HEK293T (cell line): ENCODE results near the gene PHC2.

Source experiments
- CTCF ChIA-PET: fragments of 350-600 bp; formaldehyde crosslinking; extraction: SDS; loops from one replicate; lab custom pipeline; 2021; ENCODE audit warnings: antibody characterized with exemption, inconsistent platforms; lab: Yijun Ruan, JAX
- POLR2A ChIA-PET: fragments of 350-600 bp; formaldehyde crosslinking; extraction: SDS; loops from one replicate; lab custom pipeline; 2020; ENCODE audit warnings: antibody characterized with exemption, inconsistent platforms; lab: Yijun Ruan, JAX
- DNase-seq: peaks from one replicate; pipeline ENCODE4 v3.0.0; 2012; ENCODE audit warnings: mixed read lengths; ENCODE audit errors: extremely low spot score
- ARNT ChIP-seq: fragments of 450-650 bp; IDR thresholded peaks from 2 replicates; pipeline ENCODE4 v1.6.1; 2017; ENCODE audit warnings: mild to moderate bottlenecking
- BHLHE40 ChIP-seq: fragments of 450-650 bp; IDR thresholded peaks from 2 replicates; pipeline ENCODE4 v1.6.1; 2016; ENCODE audit warnings: mild to moderate bottlenecking, moderate library complexity, borderline replicate concordance
- CTBP1 ChIP-seq: fragments of 450-650 bp; IDR thresholded peaks from 2 replicates; pipeline ENCODE4 v1.6.1; 2016; ENCODE audit warnings: borderline replicate concordance
- ELF4 ChIP-seq: fragments of 450-650 bp; IDR thresholded peaks from 2 replicates; pipeline ENCODE4 v1.6.1; 2017; ENCODE audit warnings: antibody characterized with exemption
- FOXA1 ChIP-seq: fragments of 450-650 bp; IDR thresholded peaks from 2 replicates; pipeline ENCODE4 v1.6.1; 2016; ENCODE audit warnings: mild to moderate bottlenecking
- FOXK2 ChIP-seq: fragments of 450-650 bp; IDR thresholded peaks from 2 replicates; pipeline ENCODE4 v1.6.1; 2016; ENCODE audit warnings: mild to moderate bottlenecking
- FOXM1 ChIP-seq: fragments of 450-650 bp; IDR thresholded peaks from 2 replicates; pipeline ENCODE4 v1.6.1; 2017; ENCODE audit warnings: mild to moderate bottlenecking, borderline replicate concordance
- HDGF ChIP-seq: fragments of 450-650 bp; IDR thresholded peaks from 2 replicates; pipeline ENCODE4 v1.6.1; 2017; ENCODE audit warnings: antibody characterized with exemption, borderline replicate concordance
- L3MBTL2 ChIP-seq: fragments of 450-650 bp; conservative IDR thresholded peaks from 2 replicates; pipeline ENCODE4 v1.6.1; 2016; ENCODE audit warnings: mild to moderate bottlenecking
- LEF1 ChIP-seq: fragments of 450-650 bp; IDR thresholded peaks from 2 replicates; pipeline ENCODE4 v1.6.1; 2017; ENCODE audit warnings: mild to moderate bottlenecking, borderline replicate concordance
- NFRKB ChIP-seq: fragments of 450-650 bp; IDR thresholded peaks from 2 replicates; pipeline ENCODE4 v1.6.1; 2016; ENCODE audit warnings: mild to moderate bottlenecking, moderate library complexity
- SP1 ChIP-seq: fragments of 450-650 bp; IDR thresholded peaks from 2 replicates; pipeline ENCODE4 v1.6.1; 2017
- SUZ12 ChIP-seq: fragments of 450-650 bp; IDR thresholded peaks from 2 replicates; pipeline ENCODE4 v1.6.1; 2016; ENCODE audit warnings: mild to moderate bottlenecking
- TARDBP ChIP-seq: fragments of 450-650 bp; IDR thresholded peaks from 2 replicates; pipeline ENCODE4 v1.6.1; 2016
- ZNF384 ChIP-seq: fragments of 450-650 bp; IDR thresholded peaks from 2 replicates; pipeline ENCODE4 v1.6.1; 2016
- TF ChIP-seq, protein P1 (sequence below): fragments of 450-650 bp; IDR thresholded peaks from 2 replicates; pipeline ENCODE4 v1.6.1; 2016

The PHC2 gene

DNA sequence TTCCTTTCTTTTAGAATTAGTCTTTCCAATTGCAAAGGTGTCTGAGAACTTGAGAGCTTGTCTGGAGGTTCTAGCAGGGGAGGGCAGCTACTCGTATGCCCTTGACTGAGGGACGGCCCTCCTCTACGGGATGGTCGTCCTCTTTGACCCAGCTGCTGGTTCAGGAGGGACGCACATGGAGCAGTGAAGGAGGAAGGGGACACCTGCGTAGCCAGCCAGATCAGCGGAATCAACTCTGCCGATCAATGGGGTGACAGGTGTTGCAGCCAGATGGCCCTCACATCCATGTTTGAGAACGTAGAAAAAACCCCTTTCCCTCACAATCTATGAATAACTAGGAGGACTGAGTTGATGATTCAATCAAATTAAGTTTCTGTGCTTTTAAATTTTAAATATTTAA is 94.3 kb downstream of the PHC2 start:
- CTCF ChIA-PET: no interaction called here
- no peak for TF ChIP-seq FOXA1
- no peak for TF ChIP-seq ARNT
- no peak for TF ChIP-seq NFRKB
- no peak for TF ChIP-seq ELF4
- TF ChIP-seq SP1: no peak
- no peak for TF ChIP-seq LEF1
- no peak for TF ChIP-seq BHLHE40
- TF ChIP-seq ZNF384: no peak
- no peak for TF ChIP-seq SUZ12
- no peak for TF ChIP-seq CTBP1
- no peak for TF ChIP-seq FOXK2
- TF ChIP-seq HDGF: no peak
- no peak for TF ChIP-seq TARDBP
- TF ChIP-seq, protein P1, sequence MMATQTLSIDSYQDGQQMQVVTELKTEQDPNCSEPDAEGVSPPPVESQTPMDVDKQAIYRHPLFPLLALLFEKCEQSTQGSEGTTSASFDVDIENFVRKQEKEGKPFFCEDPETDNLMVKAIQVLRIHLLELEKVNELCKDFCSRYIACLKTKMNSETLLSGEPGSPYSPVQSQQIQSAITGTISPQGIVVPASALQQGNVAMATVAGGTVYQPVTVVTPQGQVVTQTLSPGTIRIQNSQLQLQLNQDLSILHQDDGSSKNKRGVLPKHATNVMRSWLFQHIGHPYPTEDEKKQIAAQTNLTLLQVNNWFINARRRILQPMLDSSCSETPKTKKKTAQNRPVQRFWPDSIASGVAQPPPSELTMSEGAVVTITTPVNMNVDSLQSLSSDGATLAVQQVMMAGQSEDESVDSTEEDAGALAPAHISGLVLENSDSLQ: no peak
- no peak for TF ChIP-seq L3MBTL2
- TF ChIP-seq FOXM1: no peak
- no peak for DNase-seq
- POLR2A ChIA-PET: interaction anchor here (0.8 to 1.3 kb wide), 2 partner anchors 13 to 210 kb away, joined by 3 to 4 read pairs; no protein-coding TSS in a partner anchor

GRCh38 chr1:33335020-33335419 is 95.9 kb downstream of the PHC2 start:
- POLR2A ChIA-PET: no interaction called here
- no peak for DNase-seq
- CTCF ChIA-PET: no interaction called here
- TF ChIP-seq TARDBP: no peak
- TF ChIP-seq HDGF: no peak
- TF ChIP-seq SUZ12: no peak
- no peak for TF ChIP-seq FOXM1

GRCh38 chr1:33334081-33334552 is 96.8 kb downstream of the PHC2 start:
- CTCF ChIA-PET: no interaction called here
- TF ChIP-seq HDGF: no peak
- TF ChIP-seq FOXK2: no peak
- TF ChIP-seq, protein P1: no peak
- no peak for TF ChIP-seq L3MBTL2
- DNase-seq: no peak
- POLR2A ChIA-PET: no interaction called here

- TF ChIP-seq, protein P1: no peak
- TF ChIP-seq ARNT: no peak
- TF ChIP-seq SP1: no peak
- TF ChIP-seq BHLHE40: no peak
- no peak for TF ChIP-seq NFRKB
- TF ChIP-seq ELF4: no peak
- no peak for TF ChIP-seq HDGF
- no peak for TF ChIP-seq TARDBP
- TF ChIP-seq FOXA1: no peak
- TF ChIP-seq FOXM1: no peak
- no peak for TF ChIP-seq LEF1
- no peak for TF ChIP-seq FOXK2
- TF ChIP-seq L3MBTL2: no peak
- TF ChIP-seq CTBP1: no peak
- TF ChIP-seq ZNF384: no peak
- TF ChIP-seq SUZ12: no peak
- no peak for DNase-seq
- CTCF ChIA-PET: no interaction called here
- POLR2A ChIA-PET: no interaction called here
Measured at GRCh38 chr1:33332881-33333280, 98.0 kb downstream of the PHC2 start.

GRCh38 chr1:33332357-33332789 is 98.5 kb downstream of the PHC2 start:
- ChIA-PET CTCF (no interaction called here), POLR2A (no interaction called here)
- TF ChIP-seq CTBP1 (no peak), FOXA1 (no peak), HDGF (no peak), LEF1 (no peak), L3MBTL2 (no peak), FOXM1 (no peak), TARDBP (no peak), SUZ12 (no peak), BHLHE40 (no peak), FOXK2 (no peak), NFRKB (no peak), SP1 (no peak), ZNF384 (no peak), ELF4 (no peak), ARNT (no peak)
- TF ChIP-seq, protein P1: no peak
- DNase-seq: no peak
